T-helper 22 cell (primary cell): Measurements from ENCODE around the gene NCOA4.
"Not testable (repeated sequence)": the region's sequence is repeated elsewhere in the genome, so short reads cannot be mapped to it uniquely, and the experiment has no call there.

Experiments
- DNase-seq: peaks from one replicate; pipeline ENCODE4 v3.0.0-alpha.2; 2020; ENCODE audit warnings: low read depth

The NCOA4 gene

DNA sequence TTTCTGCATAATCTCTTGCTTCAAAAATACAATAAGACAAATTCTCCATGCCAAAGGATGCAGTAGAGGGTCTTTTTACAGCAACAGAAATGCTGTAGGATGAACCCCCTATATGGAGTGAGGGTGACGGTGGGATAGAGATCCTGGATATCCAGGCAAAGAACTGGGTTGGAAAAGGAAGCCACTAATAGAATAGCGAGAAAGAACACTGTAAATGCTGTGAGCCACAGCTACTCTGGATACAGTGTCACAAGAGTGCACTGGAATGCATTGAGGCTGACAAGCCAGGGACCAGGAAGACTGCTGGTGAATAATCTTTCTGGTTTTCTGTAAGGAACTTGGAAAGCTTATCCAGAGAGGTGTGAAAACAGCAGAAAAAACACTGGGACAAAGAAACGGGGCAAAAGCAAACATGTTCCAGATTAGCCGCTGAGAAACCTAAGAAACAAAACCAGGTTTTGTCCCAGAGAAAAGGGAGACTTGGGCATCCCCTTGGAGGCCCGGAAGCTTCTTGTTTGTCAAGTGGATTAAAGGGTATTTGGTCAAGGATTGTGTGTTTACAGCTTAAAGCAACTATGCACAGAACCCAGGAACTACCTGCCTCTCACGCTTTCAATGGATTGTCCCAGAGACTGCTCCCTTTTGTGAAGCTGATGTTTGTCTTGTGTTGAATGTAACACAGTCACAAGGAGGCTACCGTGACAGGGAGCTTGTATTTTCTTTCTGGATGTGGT, 21.8 kb upstream of the NCOA4 start:
- DNase-seq = no peak

DNA sequence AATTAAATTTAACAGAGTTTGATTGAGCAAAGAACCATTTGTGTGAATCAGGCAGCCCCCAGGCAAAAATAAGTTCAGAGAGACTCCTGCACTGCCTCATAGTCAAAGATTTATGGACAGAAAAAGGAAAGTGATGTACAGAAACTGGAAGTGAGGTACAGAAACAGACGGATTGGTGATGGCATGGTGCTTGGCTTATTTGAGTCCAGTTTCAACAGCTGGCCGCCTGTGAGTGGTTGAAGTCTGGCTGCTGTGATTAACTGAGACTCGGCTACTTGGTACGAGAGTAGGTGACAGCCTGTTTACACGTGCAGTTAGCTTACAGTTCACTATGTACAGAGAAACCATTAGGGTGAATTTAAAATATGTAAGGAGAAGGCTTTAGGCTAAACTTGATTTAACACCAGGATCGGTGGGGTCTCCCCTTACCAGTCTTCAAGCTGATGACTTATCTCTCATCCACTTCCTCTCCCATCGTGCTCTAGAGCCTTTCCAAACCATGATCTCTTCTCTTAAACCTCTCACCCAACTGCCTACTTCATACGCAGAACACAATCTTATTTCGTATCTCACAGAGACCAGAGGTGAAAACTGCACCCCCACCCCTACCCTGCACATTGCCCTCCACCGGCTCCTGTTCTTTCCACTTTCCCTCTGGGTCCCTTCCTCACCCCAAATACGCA, 20.7 kb upstream of the NCOA4 start:
- DNase-seq = no peak

DNA sequence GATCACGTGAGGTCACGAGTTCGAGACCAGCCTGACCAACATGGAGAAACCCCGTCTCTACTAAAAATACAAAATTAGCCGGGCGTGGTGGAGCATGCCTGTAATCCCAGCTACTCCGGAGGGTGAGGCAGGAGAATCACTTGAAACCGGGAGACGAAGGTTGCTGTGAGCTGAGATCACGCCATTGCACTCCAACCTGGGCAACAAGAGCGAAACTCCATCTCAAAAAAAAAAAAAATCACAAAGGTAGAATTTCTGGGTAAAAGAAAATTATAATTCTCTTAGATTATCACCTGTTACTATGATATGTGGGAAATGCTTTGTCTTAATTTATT, 19.0 kb upstream of the NCOA4 start:
- not testable (repeated sequence) for DNase-seq

DNA sequence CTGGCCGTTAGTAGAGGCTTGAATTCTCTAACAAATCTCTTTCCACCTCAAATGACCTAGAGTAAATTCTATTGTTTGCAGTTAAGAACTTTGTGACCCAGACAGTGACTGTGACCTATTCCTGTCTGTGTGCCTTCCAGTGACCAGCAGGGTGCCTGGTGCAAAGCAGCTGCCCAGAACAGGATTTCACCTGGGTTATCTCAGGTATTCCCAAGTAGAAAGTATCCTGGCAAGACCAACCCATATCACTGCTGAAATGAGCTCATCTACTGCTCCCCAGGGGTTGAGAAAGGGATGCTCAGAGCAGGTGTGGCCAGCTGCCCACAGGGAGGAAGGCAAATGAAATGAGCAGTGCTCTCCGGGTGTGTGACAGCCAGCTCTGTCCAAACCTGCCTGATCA, 17.7 kb upstream of the NCOA4 start:
- no peak for DNase-seq

DNA sequence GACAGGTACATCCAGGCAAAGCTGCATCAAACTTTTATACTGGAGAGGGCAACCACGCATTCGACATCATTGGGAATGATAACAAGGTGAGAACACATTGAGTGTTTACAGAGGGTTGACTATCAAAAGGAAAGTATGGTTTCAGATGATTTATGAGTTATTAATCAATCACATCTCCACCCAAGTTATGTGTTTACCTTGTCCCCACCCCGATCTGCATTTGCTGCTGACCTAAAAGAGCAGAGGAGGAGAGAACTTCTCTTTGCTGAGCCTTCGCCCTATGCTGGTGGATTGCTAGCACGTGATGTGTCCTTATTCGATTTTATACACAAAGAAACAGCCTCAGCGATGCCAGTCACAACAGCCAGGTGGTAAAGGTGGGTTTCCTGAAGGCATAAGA, 15.8 kb upstream of the NCOA4 start, which contains the start of gene MSMB:
Gene MSMB, minus strand, starts transcription at position 9 of the 400 bp plus-strand sequence. CDS start 32 bp downstream, outside the sequence.
- DNase-seq = no peak

DNA sequence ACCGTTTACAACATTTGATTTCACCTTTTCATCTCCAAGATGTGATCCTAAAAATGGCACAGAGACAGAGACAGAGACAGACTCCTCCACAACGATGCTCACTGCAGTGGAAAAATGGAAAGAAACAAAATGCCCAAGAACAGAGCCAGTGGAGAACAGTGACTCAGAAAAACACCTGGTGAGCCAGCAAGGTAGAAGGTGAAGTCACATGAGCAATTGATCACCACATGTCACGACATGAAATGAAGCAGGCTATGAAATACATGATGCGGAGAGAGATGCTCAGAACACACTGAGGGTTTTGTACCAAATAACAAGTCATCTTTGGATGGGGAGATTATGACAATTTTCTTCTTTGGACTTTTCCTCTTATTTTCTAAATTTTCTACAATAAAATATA, 12.1 kb upstream of the NCOA4 start:
- no peak for DNase-seq

DNA sequence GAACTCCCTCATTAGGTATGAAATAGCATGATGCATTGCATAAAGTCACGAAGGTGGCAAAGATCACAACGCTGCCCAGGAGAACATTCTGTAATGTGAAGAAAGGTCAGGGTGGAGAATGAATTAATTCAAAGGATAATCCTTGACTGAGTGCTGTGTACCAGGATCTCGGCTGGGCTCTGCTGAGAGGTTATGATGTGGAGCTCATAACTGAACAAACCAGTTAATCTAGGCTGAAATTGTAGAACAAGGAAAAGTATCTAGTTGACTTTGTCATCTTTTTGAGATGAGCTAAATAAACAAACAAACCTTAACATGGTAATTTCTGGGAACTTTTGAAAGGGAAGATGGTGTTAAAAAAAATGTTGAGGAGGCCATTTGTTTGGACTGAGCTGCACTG, 9.6 kb upstream of the NCOA4 start:
- no peak for DNase-seq

DNA sequence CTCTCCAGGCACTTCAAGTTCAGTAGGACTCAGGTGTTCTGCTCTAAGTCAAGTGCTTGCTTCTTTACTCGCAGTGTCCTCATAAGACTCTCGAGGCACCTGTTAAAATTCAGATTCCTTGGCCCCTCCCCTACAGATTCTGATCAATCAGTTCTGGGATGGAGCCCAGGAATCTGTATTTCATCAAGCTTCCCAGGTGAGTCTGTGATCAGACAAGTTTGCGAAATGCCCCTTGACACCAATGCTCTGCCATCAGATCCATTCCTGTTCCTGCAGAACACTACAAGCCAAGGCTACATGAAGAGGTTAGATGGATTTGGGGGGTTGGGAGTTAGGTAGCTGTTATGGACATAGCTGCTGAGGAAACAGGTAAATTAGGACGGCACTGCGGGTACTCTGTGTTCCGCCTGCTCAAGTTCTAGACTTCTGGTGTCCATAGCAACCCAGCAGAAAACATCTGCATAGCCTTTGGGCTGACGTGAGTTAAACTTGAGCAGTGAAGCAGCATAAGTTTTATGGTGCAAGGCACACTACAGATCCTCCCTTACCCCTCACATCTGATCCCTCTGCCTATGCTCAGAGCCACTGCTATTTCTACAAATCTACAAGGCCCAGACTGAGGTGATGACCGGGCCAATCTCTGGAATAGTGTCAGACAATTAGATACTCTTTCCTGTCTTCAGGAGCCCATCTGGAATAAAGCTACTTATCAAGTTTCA, 6.8 kb upstream of the NCOA4 start:
- no peak for DNase-seq

DNA sequence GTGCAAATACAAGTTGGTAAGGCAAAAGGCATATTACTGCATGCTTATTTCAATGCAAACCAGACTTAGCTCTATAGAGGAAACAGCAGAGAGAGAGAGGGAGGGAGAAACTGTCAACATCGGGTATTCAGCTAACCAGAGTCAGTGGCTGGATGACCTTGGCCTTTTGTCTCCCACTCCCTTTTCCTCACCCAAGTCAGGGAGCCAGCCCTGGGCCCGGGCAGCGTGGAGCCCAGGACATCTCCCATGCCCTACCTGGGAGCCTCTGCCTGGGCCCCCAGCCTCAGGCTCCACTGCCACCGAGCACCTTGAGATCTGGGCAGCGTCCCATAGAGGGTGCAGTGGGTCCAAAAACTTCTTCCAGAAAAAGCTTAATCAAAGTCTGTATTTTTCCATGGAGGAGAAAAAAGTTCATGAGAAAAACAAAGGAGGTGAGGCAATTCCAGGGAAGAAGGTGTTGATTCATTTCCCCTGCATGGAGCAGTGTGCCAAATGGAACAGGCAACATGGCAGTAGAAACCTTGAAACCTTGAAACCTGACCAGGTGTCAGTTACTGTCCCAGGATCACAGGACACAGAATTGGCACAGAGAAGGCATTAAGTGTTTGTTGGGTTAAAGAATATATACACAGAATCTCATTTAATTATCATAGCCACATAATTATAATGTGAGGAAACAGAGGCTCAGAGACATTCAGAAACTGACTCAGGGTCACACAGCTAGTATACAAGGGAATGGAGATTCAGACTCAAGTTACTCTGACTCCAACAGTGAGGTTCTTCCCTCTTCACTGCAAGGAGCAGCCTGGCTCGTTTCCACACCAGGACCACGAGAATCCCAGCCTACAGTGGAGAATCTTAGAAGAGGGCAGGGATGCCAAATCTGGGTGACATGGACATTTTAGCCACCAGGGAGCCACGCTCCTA, 5.8 kb upstream of the NCOA4 start:
- DNase-seq = no peak

DNA sequence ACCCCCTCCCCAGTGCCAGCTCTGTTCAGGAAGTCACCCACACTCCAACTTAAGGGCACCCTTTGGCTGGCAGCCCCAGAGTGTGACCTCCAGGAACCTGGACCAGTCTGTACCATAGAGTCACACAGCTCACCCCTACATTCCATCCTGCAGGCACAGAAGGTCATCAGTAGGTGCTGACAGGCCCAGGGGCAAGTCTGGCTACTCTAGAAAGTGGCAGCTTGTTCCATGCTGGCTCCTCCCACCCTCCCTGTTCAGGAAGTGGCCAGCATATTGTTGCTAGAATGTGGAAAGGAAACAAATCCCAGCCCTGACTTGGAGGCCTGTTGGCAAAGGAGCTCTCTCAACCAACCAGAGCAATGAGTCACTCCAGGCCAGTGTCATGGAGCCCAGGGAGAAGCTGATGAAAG, 3.2 kb upstream of the NCOA4 start:
- DNase-seq = no peak

DNA sequence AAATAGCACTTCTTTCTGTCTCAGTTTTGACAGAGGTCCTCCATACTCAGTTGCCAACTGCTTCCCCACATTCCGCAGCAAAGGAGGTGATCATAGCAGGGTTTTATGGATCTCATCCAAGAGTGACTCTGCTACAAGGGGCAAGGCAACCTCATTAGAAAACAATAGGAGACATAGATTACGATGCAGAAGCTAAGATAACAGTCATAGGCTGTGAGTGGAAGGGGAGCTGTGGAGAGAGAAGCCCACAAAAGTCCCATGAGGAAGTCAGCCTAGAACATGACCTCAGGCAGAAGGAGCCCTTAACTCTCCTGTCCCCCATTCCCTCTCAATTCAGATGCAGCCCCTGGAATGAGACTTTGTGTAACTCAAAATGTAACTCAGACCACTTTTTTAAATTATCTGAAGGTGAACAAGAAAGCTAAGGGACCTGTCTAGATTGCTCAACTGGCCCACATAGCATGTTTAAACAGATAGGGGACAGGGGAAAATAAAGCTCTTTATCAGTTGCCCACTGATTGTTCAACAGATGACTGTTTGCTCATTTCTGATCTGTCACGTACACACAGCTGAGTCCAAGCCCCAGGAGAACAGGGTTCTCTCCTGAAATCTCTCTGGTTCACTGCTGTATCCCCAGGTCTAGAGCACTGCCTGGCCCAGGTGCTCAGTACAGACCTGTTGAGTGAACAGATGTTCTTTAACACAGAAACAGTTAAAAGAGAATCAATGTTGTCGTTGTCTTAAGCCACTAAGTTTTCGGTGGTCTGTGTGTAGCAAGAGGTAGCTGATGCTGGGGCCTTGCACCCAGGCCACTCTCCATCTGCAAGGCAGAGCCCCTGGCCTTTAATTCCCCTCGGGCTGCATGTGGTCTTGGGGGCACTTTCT, 1.5 kb upstream of the NCOA4 start:
- DNase-seq = no peak

DNA sequence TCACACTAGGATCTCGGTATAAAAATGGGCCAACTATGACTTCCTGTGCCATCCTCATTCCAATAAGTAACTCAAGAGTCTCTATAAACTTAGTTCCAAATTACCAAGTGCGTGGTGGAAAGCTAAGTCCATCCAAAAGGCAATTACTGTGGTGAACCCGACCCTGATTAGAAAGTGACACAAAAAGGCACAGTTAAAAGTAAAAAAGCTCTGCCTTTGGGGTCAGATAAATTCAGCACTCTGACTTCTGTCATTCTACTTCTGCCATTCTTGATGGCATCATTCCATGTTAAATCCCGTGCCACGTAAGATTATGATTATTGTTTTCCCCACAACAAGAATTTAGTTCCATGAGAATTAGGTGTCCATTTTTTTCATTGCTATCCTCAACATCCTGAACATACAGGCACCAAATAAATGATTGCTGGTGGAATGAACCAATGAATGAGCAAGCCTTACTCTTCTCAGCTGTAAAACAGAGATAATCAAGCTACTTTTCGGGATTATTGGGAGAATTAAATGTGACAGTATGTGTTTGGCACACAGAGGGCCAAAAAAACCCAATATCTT, 877 bp downstream of the NCOA4 start:
- no peak for DNase-seq

DNA sequence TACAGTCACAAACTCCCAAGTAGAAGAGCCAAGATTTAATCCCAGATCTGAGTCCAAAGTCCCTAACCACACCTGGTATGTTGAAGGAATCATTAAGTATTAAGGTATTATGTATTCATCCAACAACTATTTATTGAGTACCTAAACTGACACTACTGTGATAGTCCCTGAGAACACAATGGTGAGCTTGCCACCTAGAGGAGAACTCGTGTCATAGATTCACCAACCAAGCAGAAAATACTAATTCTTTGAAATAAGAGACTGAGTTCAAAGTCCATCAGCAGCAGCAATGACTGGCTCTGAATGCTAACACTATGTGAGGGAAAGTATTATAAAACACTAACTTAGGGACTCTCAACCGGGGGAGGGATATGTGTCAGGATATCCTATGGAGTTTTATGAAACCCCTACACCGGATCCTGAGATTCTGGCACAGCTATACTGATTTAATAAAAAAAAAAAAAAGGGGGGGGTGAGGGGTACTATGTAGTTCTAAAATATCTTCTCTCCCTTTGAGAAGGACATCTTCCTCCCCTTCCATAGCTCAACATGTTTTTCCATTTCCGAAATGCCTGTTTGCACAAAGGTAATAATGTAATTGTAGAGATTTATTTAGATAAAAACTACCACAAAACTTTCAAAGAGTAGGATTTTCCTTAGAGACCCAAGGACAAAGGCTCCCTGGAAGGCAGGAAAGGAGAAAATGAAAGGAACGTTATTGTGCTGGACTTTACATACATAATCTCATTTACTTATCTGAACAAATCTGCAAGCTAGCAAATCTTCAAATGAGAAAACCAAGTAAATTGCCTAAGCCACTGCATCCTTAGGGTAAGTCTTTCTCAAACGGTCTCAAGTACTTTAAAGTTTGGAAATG, 1.6 kb downstream of the NCOA4 start:
- DNase-seq = no peak

DNA sequence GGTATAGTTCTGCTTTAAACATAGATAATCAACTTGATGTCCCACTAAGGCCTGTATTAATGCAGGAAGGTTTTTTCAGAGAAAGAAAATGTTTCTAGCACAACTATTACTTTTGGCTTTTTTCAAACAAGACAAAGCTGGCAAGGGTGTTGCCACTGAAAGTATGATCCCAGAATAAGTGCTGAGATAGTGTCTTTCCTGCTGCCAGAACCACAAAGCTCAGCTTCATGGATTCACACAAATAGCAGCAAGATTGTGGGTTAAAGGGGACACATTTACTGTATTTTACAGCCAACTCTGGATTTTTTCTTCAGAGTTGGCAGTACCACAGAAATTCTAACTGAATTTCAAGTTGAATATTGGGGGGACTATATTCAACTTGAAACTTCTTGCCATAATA, 4.3 kb downstream of the NCOA4 start:
- no peak for DNase-seq

DNA sequence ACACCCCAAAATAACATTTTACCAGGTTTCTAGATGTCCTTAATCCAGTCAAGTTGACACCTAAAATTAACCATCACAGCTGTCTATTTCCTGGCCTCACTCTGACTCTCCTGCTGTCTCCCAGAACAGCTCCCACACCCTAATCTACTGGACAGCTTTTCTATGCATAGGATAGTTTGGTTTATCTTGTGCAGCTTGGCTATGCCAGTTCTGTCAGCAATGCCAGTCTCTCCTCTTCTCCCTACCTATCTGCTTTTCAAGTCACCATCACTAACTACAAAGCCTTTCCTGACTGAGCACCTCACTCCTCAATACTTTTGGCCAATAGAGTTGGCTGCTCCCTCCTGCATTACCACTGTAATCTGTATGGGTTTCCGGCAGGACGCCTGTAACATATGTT, 5.0 kb downstream of the NCOA4 start:
- DNase-seq = no peak

DNA sequence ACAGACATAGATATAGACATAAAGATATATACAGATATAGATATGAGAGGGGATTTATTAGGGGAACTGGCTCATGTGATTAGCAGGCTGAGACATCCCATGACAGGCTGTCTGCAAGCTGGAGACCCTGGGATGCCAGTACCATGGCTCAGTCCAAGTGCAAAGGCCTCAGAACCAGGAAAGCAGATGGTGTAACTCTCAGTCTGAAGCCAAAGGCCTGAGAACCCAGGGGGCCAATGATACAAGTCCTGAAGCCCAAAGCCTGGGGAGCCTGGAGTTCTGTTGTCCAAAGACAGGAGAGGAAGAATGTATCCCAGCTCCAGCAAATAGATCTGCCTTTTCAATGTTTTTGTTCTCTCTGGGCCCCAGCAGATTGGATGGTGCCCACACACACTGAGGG, 5.5 kb downstream of the NCOA4 start:
- no peak for DNase-seq

DNA sequence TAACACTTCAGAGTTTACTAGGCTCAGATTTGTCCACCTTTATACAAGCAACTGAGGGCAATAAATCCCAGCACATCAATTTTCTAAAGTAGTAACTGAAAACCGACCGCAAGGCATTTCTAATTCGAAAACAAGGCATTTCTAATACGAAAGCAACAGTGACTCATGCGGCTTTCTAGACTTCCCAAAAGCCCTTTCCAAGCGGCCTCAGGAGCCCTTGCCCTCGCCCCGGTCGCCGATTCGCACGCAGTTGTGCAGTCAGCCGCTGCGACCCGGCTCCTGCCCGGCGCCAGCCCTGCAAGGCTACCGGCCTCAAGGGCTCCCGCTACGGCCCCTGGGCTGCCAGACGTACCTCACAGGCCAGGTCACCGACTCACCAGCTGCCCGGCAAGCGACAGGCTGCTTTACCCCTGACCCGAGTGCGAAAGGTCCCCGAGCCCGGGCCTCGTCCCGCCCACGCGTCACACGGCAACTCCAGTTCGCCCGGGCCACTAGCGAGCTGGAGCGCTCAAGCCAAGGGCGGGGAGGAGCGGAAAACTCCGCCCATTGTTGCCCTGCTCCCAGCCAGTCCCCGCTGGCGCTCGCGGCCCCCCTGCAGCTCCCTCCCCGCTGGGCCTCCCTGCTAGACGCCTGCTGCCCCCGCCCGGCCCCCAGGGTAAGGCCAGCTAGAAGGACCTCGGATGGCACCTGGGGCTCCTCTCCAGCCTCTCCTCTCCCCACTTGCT, 7.3 kb downstream of the NCOA4 start:
- peak; percentile 78 for DNase-seq

DNA sequence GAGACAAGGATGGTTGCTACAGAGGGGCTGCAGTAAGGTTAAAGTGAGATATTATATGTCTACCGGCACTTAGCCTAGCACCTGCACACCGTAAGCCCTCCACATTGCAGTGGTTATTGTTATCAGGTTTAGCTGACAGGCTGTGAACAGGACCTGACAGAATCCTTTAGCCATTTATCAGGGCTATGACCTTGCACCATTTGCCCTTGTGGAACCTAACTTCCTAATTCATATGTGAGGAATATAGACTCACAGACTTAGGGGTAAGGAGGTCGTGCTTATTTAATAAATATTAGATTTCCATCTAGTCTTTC, 10.1 kb downstream of the NCOA4 start:
- no peak for DNase-seq
